ENCODE results near the gene DCUN1D2.
"Not testable (repeated sequence)": the region's sequence is repeated elsewhere in the genome, so short reads cannot be mapped to it uniquely, and the experiment has no call there.

DCUN1D2 gene

GRCh38 chr13:113442354-113442984, 48.0 kb downstream of the DCUN1D2 start:
- no peak for DNase-seq

- DNase-seq = no peak
These were observed 48.9 kb downstream of the DCUN1D2 start for GRCh38 chr13:113441661-113442060.

GRCh38 chr13:113437408-113438010, 53.0 kb downstream of the DCUN1D2 start:
- DNase-seq = no peak

- not testable (repeated sequence) for DNase-seq
These were observed 53.6 kb downstream of the DCUN1D2 start for GRCh38 chr13:113436866-113437265.

GRCh38 chr13:113435907-113436306, 54.6 kb downstream of the DCUN1D2 start:
- not testable (repeated sequence) for DNase-seq

GRCh38 chr13:113433391-113433916, 57.1 kb downstream of the DCUN1D2 start:
- no peak for DNase-seq

- no peak for DNase-seq
These were observed 57.8 kb downstream of the DCUN1D2 start for GRCh38 chr13:113432506-113433270.

- DNase-seq = no peak
These were observed 59.3 kb downstream of the DCUN1D2 start for GRCh38 chr13:113431171-113431570.

GRCh38 chr13:113430378-113431110, 60.0 kb downstream of the DCUN1D2 start:
- DNase-seq = no peak

- no peak for DNase-seq
These were observed 60.9 kb downstream of the DCUN1D2 start for GRCh38 chr13:113429608-113429985.

- DNase-seq = no peak
These were observed 61.5 kb downstream of the DCUN1D2 start for GRCh38 chr13:113428871-113429607.

- DNase-seq = no peak
These were observed 62.0 kb downstream of the DCUN1D2 start for GRCh38 chr13:113428469-113428865.

GRCh38 chr13:113427562-113428468, 62.7 kb downstream of the DCUN1D2 start:
- no peak for DNase-seq

GRCh38 chr13:113426591-113426986, 63.9 kb downstream of the DCUN1D2 start:
- no peak for DNase-seq

GRCh38 chr13:113425941-113426590, 64.4 kb downstream of the DCUN1D2 start:
- no peak for DNase-seq

GRCh38 chr13:113423520-113424163, 66.9 kb downstream of the DCUN1D2 start:
- no peak for DNase-seq

GRCh38 chr13:113422807-113423519, 67.5 kb downstream of the DCUN1D2 start:
- no peak for DNase-seq

- no peak for DNase-seq
These were observed 68.7 kb downstream of the DCUN1D2 start for GRCh38 chr13:113421673-113422270.

Data from stimulated activated naive CD4-positive, alpha-beta T cell (primary cell).